Ovary (tissue), 3 donors: ENCODE measurements around the gene ATF7.
"Not testable (repeated sequence)": the region's sequence is repeated elsewhere in the genome, so short reads cannot be mapped to it uniquely, and the experiment has no call there.

Experiments used
- EP300 ChIP-seq: sonication (generic); formaldehyde crosslinking; IDR thresholded peaks from one replicate; pipeline ENCODE4 v1.6.1; 2017; ENCODE audit warnings: antibody characterized with exemption
- POLR2A ChIP-seq: fragments of 450-650 bp; IDR thresholded peaks from one replicate; pipeline ENCODE4 v1.6.1; 2017; ENCODE audit warnings: antibody characterized with exemption, mild to moderate bottlenecking, moderate library complexity
- TF ChIP-seq, protein P1 (sequence below), 3 donors: fragments of 450-650 bp in 2 of 3; fragments of 200-600 bp in 1 of 3; IDR thresholded peaks; one replicate each; pipeline versions ENCODE4 v1.5.1 to v1.8.0; 2016 to 2022; ENCODE audit warnings: antibody characterized with exemption in 3 of 3, mild to moderate bottlenecking in 1 of 3
- donor health status: DM: no; HTN: no; CAD: no.

DNA sequence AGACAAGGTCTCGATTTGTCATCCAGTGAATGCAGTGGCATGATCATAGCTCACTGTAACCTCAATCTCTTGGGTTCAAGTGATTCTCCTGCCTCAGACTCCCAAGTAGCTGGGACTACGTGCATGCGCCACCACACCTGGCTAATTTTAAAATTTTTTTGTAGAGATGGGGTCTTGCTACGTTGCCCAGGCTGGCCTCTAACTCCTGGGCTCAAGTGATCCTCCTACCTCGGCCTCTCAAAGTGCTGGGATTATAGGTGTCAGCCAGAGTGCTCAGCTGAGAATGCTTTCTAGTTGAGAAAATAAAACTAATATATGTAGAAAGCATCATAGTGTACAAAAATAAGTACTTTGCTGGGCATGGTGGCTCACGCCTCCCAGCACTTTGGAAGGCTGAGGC is 77.8 kb downstream of the ATF7 start:
- TF ChIP-seq POLR2A, EP300: not testable (repeated sequence)
- TF ChIP-seq, protein P1, sequence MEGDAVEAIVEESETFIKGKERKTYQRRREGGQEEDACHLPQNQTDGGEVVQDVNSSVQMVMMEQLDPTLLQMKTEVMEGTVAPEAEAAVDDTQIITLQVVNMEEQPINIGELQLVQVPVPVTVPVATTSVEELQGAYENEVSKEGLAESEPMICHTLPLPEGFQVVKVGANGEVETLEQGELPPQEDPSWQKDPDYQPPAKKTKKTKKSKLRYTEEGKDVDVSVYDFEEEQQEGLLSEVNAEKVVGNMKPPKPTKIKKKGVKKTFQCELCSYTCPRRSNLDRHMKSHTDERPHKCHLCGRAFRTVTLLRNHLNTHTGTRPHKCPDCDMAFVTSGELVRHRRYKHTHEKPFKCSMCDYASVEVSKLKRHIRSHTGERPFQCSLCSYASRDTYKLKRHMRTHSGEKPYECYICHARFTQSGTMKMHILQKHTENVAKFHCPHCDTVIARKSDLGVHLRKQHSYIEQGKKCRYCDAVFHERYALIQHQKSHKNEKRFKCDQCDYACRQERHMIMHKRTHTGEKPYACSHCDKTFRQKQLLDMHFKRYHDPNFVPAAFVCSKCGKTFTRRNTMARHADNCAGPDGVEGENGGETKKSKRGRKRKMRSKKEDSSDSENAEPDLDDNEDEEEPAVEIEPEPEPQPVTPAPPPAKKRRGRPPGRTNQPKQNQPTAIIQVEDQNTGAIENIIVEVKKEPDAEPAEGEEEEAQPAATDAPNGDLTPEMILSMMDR (IDR thresholded peaks at IDR 0.05) = not testable (repeated sequence)
